ENCODE data around the gene PPP1R3F.
"Not testable (repeated sequence)": the region's sequence is repeated elsewhere in the genome, so short reads cannot be mapped to it uniquely, and the experiment has no call there.

PPP1R3F gene

GRCh38 chrX:49277535-49277830 lies 7.9 kb downstream of the PPP1R3F start:
- H3K9ac ChIP-seq (ENCODE audit: low read length): no peak overlapping the region
- no peaks in the 10 kb centered on the region for H3K36me3 ChIP-seq (ENCODE audit: control insufficient read depth, low read depth, low read length)
- H3K9me3 ChIP-seq (ENCODE audit: control insufficient read depth, low read depth, low read length): peaks cover 14% of the 10 kb centered on the region
- no peak overlapping the region for H3K27ac ChIP-seq (ENCODE audit: low read length)
- H3K4me3 ChIP-seq (ENCODE audit: low read length): no peak overlapping the region
- H3K4me1 ChIP-seq (ENCODE audit: control insufficient read depth, low read depth, low read length): no peaks in the 10 kb centered on the region
- no peaks in the 10 kb centered on the region for H3K27me3 ChIP-seq (ENCODE audit: control insufficient read depth, insufficient read depth, low read length)

DNA sequence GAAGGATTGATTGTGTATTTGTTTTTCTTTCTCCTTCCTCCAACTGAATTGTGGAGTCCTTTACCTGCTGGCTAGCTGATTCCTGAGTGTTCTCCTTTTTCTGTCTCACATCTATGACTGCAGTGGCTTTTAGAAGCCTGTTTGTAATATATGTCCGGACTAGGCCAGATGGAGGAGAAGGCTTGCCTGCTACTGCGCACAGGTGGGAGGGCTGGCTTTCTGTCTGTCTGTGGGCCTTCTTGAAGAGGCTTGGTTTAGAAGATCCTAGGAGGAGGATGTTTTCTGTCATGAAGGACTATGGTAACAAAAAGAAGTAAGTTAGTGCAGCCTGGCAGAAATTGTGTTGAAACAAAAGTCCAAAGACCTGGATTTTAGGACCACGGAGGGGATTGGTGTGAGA lies 8.5 kb downstream of the PPP1R3F start:
- Histone ChIP-seq H3K4me1 (ENCODE audit: control insufficient read depth, low read depth, low read length) (no peaks in the 10 kb centered on the region), H3K9me3 (ENCODE audit: control insufficient read depth, low read depth, low read length) (peaks cover 14% of the 10 kb centered on the region), H3K27ac (ENCODE audit: low read length) (no peak overlapping the region), H3K9ac (ENCODE audit: low read length) (no peak overlapping the region), H3K4me3 (ENCODE audit: low read length) (no peak overlapping the region), H3K36me3 (ENCODE audit: control insufficient read depth, low read depth, low read length) (no peaks in the 10 kb centered on the region), H3K27me3 (ENCODE audit: control insufficient read depth, insufficient read depth, low read length) (no peaks in the 10 kb centered on the region)

GRCh38 chrX:49282647-49283011 lies 13.0 kb downstream of the PPP1R3F start:
- Histone ChIP-seq H3K9ac (ENCODE audit: low read length) (no peak overlapping the region), H3K36me3 (ENCODE audit: control insufficient read depth, low read depth, low read length) (no peaks in the 10 kb centered on the region), H3K9me3 (ENCODE audit: control insufficient read depth, low read depth, low read length) (peaks cover 10% of the 10 kb centered on the region), H3K4me1 (ENCODE audit: control insufficient read depth, low read depth, low read length) (no peaks in the 10 kb centered on the region), H3K27ac (ENCODE audit: low read length) (no peak overlapping the region), H3K27me3 (ENCODE audit: control insufficient read depth, insufficient read depth, low read length) (no peaks in the 10 kb centered on the region), H3K4me3 (ENCODE audit: low read length) (no peak overlapping the region)

- H3K4me1 ChIP-seq (ENCODE audit: control insufficient read depth, low read depth, low read length): no peaks in the 10 kb centered on the region
- H3K9ac ChIP-seq (ENCODE audit: low read length): no peak overlapping the region
- H3K27ac ChIP-seq (ENCODE audit: low read length): no peak overlapping the region
- H3K36me3 ChIP-seq (ENCODE audit: control insufficient read depth, low read depth, low read length): no peaks in the 10 kb centered on the region
- H3K4me3 ChIP-seq (ENCODE audit: low read length): no peak overlapping the region
- no peaks in the 10 kb centered on the region for H3K27me3 ChIP-seq (ENCODE audit: control insufficient read depth, insufficient read depth, low read length)
- H3K9me3 ChIP-seq (ENCODE audit: control insufficient read depth, low read depth, low read length): peaks cover 3% of the 10 kb centered on the region
These were observed 14.6 kb downstream of the PPP1R3F start for GRCh38 chrX:49284212-49284611.

DNA sequence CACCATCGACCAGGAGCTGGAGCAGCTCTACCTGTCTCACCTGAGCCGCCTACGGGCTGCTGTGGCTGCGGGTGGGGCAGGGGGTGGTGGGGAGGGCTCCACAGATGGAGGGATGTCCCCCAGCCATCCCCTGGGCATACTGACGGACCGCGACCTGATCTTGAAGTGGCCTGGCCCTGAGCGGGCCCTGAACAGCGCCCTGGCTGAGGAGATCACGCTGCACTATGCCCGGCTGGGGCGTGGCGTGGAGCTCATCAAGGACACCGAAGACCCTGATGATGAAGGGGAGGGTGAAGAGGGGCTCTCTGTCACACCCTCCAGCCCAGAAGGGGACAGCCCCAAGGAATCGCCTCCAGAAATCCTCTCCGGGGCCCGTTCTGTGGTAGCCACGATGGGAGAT lies 16.5 kb downstream of the PPP1R3F start:
- H3K9ac ChIP-seq (ENCODE audit: low read length): no peak overlapping the region
- no peak overlapping the region for H3K27ac ChIP-seq (ENCODE audit: low read length)
- no peaks in the 10 kb centered on the region for H3K27me3 ChIP-seq (ENCODE audit: control insufficient read depth, insufficient read depth, low read length)
- H3K9me3 ChIP-seq (ENCODE audit: control insufficient read depth, low read depth, low read length): peaks cover 3% of the 10 kb centered on the region
- no peaks in the 10 kb centered on the region for H3K4me1 ChIP-seq (ENCODE audit: control insufficient read depth, low read depth, low read length)
- no peaks in the 10 kb centered on the region for H3K36me3 ChIP-seq (ENCODE audit: control insufficient read depth, low read depth, low read length)
- no peak overlapping the region for H3K4me3 ChIP-seq (ENCODE audit: low read length)

GRCh38 chrX:49286581-49286980 lies 17.0 kb downstream of the PPP1R3F start:
- Histone ChIP-seq H3K4me1 (ENCODE audit: control insufficient read depth, low read depth, low read length) (no peaks in the 10 kb centered on the region), H3K27ac (ENCODE audit: low read length) (no peak overlapping the region), H3K27me3 (ENCODE audit: control insufficient read depth, insufficient read depth, low read length) (no peaks in the 10 kb centered on the region), H3K9ac (ENCODE audit: low read length) (no peak overlapping the region), H3K9me3 (ENCODE audit: control insufficient read depth, low read depth, low read length) (peaks cover 4% of the 10 kb centered on the region), H3K4me3 (ENCODE audit: low read length) (no peak overlapping the region), H3K36me3 (ENCODE audit: control insufficient read depth, low read depth, low read length) (no peaks in the 10 kb centered on the region)

GRCh38 chrX:49287665-49288064 lies 18.1 kb downstream of the PPP1R3F start:
- H3K36me3 ChIP-seq (ENCODE audit: control insufficient read depth, low read depth, low read length): no peaks in the 10 kb centered on the region
- no peaks in the 10 kb centered on the region for H3K4me1 ChIP-seq (ENCODE audit: control insufficient read depth, low read depth, low read length)
- H3K9me3 ChIP-seq (ENCODE audit: control insufficient read depth, low read depth, low read length): peaks cover 7% of the 10 kb centered on the region
- H3K4me3 ChIP-seq (ENCODE audit: low read length): no peak overlapping the region
- no peak overlapping the region for H3K27ac ChIP-seq (ENCODE audit: low read length)
- H3K9ac ChIP-seq (ENCODE audit: low read length): no peak overlapping the region
- H3K27me3 ChIP-seq (ENCODE audit: control insufficient read depth, insufficient read depth, low read length): no peaks in the 10 kb centered on the region

GRCh38 chrX:49290215-49290614 lies 20.6 kb downstream of the PPP1R3F start:
- no peaks in the 10 kb centered on the region for H3K36me3 ChIP-seq (ENCODE audit: control insufficient read depth, low read depth, low read length)
- H3K4me1 ChIP-seq (ENCODE audit: control insufficient read depth, low read depth, low read length): no peaks in the 10 kb centered on the region
- H3K9ac ChIP-seq (ENCODE audit: low read length): no peak overlapping the region
- no peak overlapping the region for H3K27ac ChIP-seq (ENCODE audit: low read length)
- no peaks in the 10 kb centered on the region for H3K27me3 ChIP-seq (ENCODE audit: control insufficient read depth, insufficient read depth, low read length)
- no peak overlapping the region for H3K4me3 ChIP-seq (ENCODE audit: low read length)
- H3K9me3 ChIP-seq (ENCODE audit: control insufficient read depth, low read depth, low read length): peaks cover 7% of the 10 kb centered on the region

- no peaks in the 10 kb centered on the region for H3K4me1 ChIP-seq (ENCODE audit: control insufficient read depth, low read depth, low read length)
- no peak overlapping the region for H3K27ac ChIP-seq (ENCODE audit: low read length)
- no peak overlapping the region for H3K9ac ChIP-seq (ENCODE audit: low read length)
- no peaks in the 10 kb centered on the region for H3K27me3 ChIP-seq (ENCODE audit: control insufficient read depth, insufficient read depth, low read length)
- H3K36me3 ChIP-seq (ENCODE audit: control insufficient read depth, low read depth, low read length): no peaks in the 10 kb centered on the region
- H3K9me3 ChIP-seq (ENCODE audit: control insufficient read depth, low read depth, low read length): peaks cover 7% of the 10 kb centered on the region
- H3K4me3 ChIP-seq (ENCODE audit: low read length): no peak overlapping the region
These were observed 22.2 kb downstream of the PPP1R3F start for GRCh38 chrX:49291615-49292337.

DNA sequence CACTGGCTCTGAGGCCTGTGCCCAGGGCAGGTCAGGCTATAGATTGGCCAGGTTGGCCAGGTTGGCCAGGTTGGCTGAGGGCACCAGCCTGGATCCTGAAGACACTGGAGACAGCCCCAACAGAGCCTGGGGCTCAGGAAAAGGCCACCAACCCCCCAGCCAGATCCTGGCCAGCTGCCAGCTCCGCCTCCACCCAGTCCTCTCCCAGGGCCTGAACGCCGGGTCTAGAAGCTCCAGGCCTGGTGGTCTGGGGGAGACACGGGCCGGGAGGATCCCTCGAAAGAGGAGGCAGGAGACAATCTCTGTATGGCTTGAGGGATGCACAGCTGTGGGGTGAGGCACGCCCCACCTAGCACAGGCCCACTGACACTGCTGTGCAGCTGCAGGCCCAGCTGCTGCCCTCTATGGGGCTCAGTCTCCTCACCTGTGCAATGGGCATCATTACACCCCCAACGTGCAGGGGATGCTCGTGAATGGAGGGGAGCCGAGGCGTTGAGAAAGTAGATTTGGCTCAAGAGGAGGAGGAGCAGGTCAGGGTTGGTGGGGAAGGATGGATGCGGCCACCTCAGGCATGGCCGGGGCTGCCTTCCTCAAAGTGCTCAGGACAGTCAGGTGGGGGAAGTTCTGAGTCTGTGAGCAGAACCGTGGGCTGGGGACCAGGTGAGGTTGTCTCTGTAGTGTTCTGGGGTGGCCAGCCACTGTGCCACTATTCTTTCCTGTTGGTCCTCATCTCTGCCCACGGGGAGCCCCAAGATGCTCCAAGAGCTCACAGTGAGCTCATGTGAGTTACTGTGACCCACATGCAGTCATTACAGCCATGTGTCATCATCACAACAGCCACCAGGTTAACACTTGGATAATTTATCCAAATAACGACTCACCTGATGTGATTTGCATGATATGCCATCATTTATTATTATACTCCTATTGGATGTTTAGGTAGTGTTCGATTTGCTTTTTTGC lies 23.1 kb downstream of the PPP1R3F start:
- no peak overlapping the region for H3K9ac ChIP-seq (ENCODE audit: low read length)
- peaks cover 4% of the 10 kb centered on the region for H3K9me3 ChIP-seq (ENCODE audit: control insufficient read depth, low read depth, low read length)
- no peaks in the 10 kb centered on the region for H3K36me3 ChIP-seq (ENCODE audit: control insufficient read depth, low read depth, low read length)
- no peak overlapping the region for H3K27ac ChIP-seq (ENCODE audit: low read length)
- H3K27me3 ChIP-seq (ENCODE audit: control insufficient read depth, insufficient read depth, low read length): no peaks in the 10 kb centered on the region
- no peak overlapping the region for H3K4me3 ChIP-seq (ENCODE audit: low read length)
- no peaks in the 10 kb centered on the region for H3K4me1 ChIP-seq (ENCODE audit: control insufficient read depth, low read depth, low read length)

- not testable (repeated sequence) for H3K27me3 ChIP-seq (ENCODE audit: control insufficient read depth, insufficient read depth, low read length); H3K9me3 ChIP-seq (ENCODE audit: control insufficient read depth, low read depth, low read length); H3K4me1 ChIP-seq (ENCODE audit: control insufficient read depth, low read depth, low read length); H3K4me3 ChIP-seq (ENCODE audit: low read length); H3K9ac ChIP-seq (ENCODE audit: low read length); H3K27ac ChIP-seq (ENCODE audit: low read length); H3K36me3 ChIP-seq (ENCODE audit: control insufficient read depth, low read depth, low read length)
These were observed 29.7 kb downstream of the PPP1R3F start for GRCh38 chrX:49299293-49299692.

DNA sequence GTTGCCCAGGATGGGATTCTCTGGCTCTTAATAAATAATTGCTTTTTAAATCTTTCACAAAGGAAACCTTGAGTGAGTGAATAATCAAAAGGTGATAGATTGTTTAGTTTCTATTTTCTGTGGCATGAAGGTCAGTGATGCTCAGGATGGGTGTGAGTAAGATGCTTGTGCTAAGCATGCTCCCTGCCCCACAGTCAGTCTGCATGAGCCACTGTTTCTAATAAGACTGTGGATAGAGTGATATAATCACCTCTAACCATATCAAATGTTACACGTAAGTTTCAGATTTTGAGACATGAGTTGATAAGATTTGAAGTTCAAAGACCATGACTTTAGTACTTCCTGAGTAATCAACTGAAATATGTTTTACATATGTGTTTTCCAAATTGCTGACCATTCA lies 31.1 kb downstream of the PPP1R3F start:
- Histone ChIP-seq H3K27me3 (ENCODE audit: control insufficient read depth, insufficient read depth, low read length) (no peaks in the 10 kb centered on the region), H3K9me3 (ENCODE audit: control insufficient read depth, low read depth, low read length) (peaks cover 6% of the 10 kb centered on the region), H3K4me3 (ENCODE audit: low read length) (no peak overlapping the region), H3K9ac (ENCODE audit: low read length) (no peak overlapping the region), H3K27ac (ENCODE audit: low read length) (no peak overlapping the region), H3K36me3 (ENCODE audit: control insufficient read depth, low read depth, low read length) (no peaks in the 10 kb centered on the region), H3K4me1 (ENCODE audit: control insufficient read depth, low read depth, low read length) (no peaks in the 10 kb centered on the region)

All from iPS-18a (cell line).